H1 (cell line): ENCODE measurements around the gene PPP1R27.

Experiments used
- ATF3 ChIP-seq: IDR thresholded peaks from 2 replicates; pipeline ENCODE4 v1.6.1; 2011; ENCODE audit warnings: low read depth, mild to moderate bottlenecking, low read length; ENCODE audit not compliant: insufficient read depth
- BACH1 ChIP-seq: IDR thresholded peaks from 2 replicates; pipeline ENCODE4 v1.6.1; 2012; ENCODE audit warnings: low read length, improper control_type of control experiment
- EZH2 ChIP-seq: fragments of 200-600 bp; sonication (generic); IDR thresholded peaks from 2 replicates; pipeline ENCODE4 v1.7.1; 2012; ENCODE audit warnings: low read depth, mild to moderate bottlenecking, moderate library complexity, low read length, inconsistent platforms; ENCODE audit not compliant: severe bottlenecking
- POLR2A ChIP-seq, 2 experiments: IDR thresholded peaks; 1 replicate in 1 of 2; 2 replicates in 1 of 2; pipeline ENCODE4 v1.6.1; 2011; ENCODE audit warnings: low read depth in 2 of 2, low read length in 2 of 2, mild to moderate bottlenecking in 2 of 2; ENCODE audit errors: control extremely low read depth in 1 of 2
- SIN3A ChIP-seq, 2 experiments: IDR thresholded peaks in 1 of 2; conservative IDR thresholded peaks in 1 of 2; 2 replicates each; pipeline ENCODE4 v1.6.1; 2011 to 2012; ENCODE audit warnings: low read length in 2 of 2, improper control_type of control experiment in 1 of 2, low read depth in 1 of 2, mild to moderate bottlenecking in 1 of 2

GRCh38 chr17:81865358-81865732 is 30.5 kb upstream of the PPP1R27 start:
- no peak for TF ChIP-seq SIN3A (conservative IDR thresholded peaks at IDR 0.05 in 1 of 2, IDR thresholded peaks at IDR 0.05 in 1 of 2; ENCODE audit: low read depth in 1 of 2, low read length in 2 of 2)
- no peak for TF ChIP-seq BACH1
- TF ChIP-seq POLR2A (IDR thresholded peaks at IDR 0.05; ENCODE audit: control extremely low read depth in 1 of 2, low read depth in 2 of 2, low read length in 2 of 2), result no peak
- TF ChIP-seq ATF3, result no peak
- no peak for TF ChIP-seq EZH2
